Stimulated activated naive B cell treated with anti-CD40 and anti-IgM and Interleukin-4, amounts not matched to agents 10 μg/mL and 1 μg/mL and 100 μg/mL, for 72 hours (primary cell): ENCODE data around the gene LSP1.
"Not testable (repeated sequence)": the region's sequence is repeated elsewhere in the genome, so short reads cannot be mapped to it uniquely, and the experiment has no call there.

Experiments used
- ATAC-seq, 2 donors: fragments of 150-1000 bp; cut with Tn5 transposase; replicated peaks; 2 replicates each; pipeline ENCODE4 v1.10.0; 2021; ENCODE audit warnings: moderate library complexity in 1 of 2
- DNase-seq: peaks from one replicate; pipeline ENCODE4 v3.0.0; 2021
- H3K27ac Mint-ChIP-seq: one replicate; pipeline ENCODE4 v1.8.0; 2022; ENCODE audit warnings: mild to moderate bottlenecking, mixed read lengths
- H3K27me3 Mint-ChIP-seq, 2 donors: one replicate each; pipeline ENCODE4 v1.8.0; 2022; ENCODE audit warnings: mixed read lengths in 2 of 2
- H3K36me3 Mint-ChIP-seq, 2 donors: one replicate each; pipeline ENCODE4 v1.8.0; 2022; ENCODE audit warnings: mixed read lengths in 2 of 2, mild to moderate bottlenecking in 1 of 2
- H3K4me1 Mint-ChIP-seq, 2 donors: one replicate each; pipeline ENCODE4 v1.8.0; 2022; ENCODE audit warnings: mixed read lengths in 2 of 2, mild to moderate bottlenecking in 1 of 2
- H3K4me3 Mint-ChIP-seq, 2 donors: one replicate each; pipeline ENCODE4 v1.8.0; 2022; ENCODE audit warnings: mild to moderate bottlenecking in 2 of 2, mixed read lengths in 2 of 2, moderate library complexity in 1 of 2
- H3K9me3 Mint-ChIP-seq, 2 donors: one replicate each; pipeline ENCODE4 v1.8.0; 2022; ENCODE audit warnings: mixed read lengths in 2 of 2, mild to moderate bottlenecking in 1 of 2

The LSP1 gene

DNA sequence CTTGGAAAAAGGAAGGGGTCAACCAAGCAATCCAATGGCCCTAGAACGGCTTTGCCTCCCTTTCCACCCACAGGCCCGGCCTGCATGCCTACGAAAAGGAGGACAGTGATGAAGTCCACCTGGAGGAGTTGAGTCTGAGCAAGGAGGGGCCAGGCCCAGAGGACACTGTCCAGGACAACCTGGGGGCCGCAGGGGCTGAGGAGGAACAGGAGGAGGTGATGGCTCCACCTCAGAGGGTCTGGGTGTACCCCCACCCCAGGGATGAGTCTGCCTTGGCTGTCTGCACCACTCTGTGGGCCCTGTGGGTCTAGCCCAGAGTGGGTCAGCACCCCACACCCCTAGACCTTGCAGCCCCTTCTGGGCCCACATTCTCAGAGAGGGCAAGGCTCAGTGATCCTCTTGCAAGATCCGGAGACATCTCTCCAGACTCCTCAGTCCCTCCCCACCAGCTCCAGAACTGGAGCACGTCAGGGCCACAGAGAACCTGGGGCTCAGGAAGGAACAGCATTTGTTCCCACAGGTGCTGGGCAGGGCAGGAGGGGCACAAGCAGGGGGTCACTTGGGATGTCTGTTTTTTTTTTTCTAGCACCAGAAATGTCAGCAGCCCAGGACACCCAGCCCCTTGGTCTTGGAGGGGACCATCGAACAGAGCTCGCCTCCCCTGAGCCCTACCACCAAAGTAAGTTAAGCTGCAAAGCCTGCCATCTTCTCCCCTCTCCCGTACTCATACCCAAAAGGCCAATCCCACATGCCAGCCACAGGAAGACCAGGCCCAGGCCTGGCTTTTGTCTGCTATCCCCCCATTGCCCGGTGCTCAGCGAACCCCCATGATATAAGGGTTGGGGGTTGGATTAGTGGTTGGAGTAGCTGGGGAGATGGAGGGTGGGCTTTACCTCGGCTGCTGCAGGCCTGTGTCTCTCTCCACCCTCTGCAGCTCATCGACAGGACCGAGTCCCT is 30.7 kb downstream of the LSP1 start:
- peaks cover 23 to 44% of the 10 kb centered on the region in 2 donors for H3K4me1 Mint-ChIP-seq

DNA sequence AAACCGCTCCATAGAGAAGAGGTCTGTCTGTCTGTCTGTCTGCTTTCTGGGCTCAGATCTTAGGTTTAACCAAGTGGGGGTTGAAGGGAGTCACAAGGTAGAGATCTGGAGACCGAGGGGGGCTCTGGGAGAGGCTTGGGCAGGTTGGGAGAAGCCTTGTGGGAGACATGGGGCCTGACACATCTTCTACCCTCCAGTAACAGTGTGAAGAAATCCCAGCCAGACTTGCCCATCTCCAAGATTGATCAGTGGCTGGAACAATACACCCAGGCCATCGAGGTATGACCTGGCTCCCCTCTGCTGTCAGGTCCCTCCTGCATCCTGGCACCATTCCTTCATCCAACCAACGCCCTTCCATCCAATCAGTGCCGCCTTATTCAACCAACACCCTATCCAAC is 31.4 kb downstream of the LSP1 start:
- peaks cover 24 to 25% of the 10 kb centered on the region in 2 donors for H3K36me3 Mint-ChIP-seq
- H3K27ac Mint-ChIP-seq: no peak overlapping the region
- ATAC-seq: no peak
- H3K4me3 Mint-ChIP-seq: no peak overlapping the region
- peaks cover 26 to 44% of the 10 kb centered on the region in 2 donors for H3K4me1 Mint-ChIP-seq
- DNase-seq: no peak
- H3K9me3 Mint-ChIP-seq: no peaks in the 10 kb centered on the region
- no peaks in the 10 kb centered on the region for H3K27me3 Mint-ChIP-seq

More for the DNA sequence above, 30.7 kb downstream of the LSP1 start:
- H3K4me3 Mint-ChIP-seq: no peak overlapping the region
- ATAC-seq (no peak), DNase-seq (no peak)
- H3K36me3 Mint-ChIP-seq: peaks cover 20 to 21% of the 10 kb centered on the region in 2 donors
- peak overlapping the region; percentile 48 for H3K27ac Mint-ChIP-seq
- no peaks in the 10 kb centered on the region for H3K27me3 Mint-ChIP-seq
- H3K9me3 Mint-ChIP-seq: no peaks in the 10 kb centered on the region

DNA sequence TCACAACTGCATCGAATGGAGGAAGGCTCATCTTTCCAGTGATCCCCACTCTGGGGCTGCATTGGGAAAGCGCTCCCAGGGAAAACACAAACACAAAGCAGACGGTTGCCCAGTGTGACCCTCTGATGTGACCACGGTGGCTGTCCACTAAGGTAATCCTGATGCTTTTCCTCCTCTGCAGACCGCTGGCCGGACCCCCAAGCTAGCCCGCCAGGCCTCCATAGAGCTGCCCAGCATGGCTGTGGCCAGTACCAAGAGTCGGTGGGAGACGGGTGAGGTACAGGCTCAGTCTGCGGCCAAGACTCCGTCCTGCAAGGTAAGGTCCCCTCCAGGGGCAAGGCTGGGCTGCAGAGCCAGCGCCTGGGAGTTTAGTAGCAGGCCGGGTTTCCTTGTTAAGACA is 33.7 kb downstream of the LSP1 start:
- Mint-ChIP-seq H3K36me3 (peaks cover 14 to 22% of the 10 kb centered on the region in 2 donors), H3K4me1 (peaks cover 28 to 43% of the 10 kb centered on the region in 2 donors)
- not testable (repeated sequence) for H3K27me3 Mint-ChIP-seq, ATAC-seq, DNase-seq, H3K9me3 Mint-ChIP-seq, H3K4me3 Mint-ChIP-seq, H3K27ac Mint-ChIP-seq

DNA sequence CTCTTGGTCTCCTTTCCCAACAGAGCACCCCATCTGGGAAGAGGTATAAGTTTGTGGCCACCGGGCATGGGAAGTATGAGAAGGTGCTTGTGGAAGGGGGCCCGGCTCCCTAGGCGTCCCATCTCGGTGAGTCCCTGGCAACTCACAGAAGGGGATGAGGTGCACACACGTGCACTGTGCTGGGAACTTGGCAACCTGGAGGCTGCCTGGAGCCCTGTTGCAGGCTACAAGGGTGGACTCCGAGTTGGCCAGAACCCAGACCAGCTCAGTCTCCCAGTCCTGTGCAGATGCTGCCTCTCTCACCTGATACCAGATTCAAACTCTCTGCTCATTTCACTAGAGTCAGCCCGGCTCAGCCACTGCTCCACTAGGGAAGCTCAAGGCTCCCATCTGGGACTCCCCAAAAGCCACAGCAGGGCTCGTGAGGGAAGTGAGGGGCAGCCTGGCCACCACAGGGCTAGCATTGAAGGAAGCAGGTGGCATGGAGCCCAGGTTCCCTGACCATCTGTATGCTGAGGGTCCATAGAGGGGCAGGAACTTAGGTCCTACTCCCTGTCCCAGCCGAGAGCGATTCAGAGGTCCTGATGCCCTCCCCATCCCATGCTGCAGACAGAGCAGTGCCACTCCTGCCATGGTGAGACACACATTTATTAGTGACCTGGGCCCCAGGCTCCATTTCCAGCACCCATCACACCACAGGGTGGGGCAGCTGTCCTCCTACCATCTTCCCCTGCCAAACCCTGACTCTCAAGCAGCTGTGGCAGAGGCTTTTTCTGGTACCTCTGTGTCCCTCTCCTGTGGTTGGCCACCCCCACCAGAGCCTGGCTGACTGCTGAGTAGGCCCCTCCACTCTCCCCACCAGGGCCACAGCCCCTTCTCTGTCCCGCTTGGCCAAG is 34.8 kb downstream of the LSP1 start:
- no peak overlapping the region for H3K4me3 Mint-ChIP-seq
- peaks cover 3% of the 10 kb centered on the region in 2 donors for H3K9me3 Mint-ChIP-seq
- no peak overlapping the region for H3K27ac Mint-ChIP-seq
- no peak for DNase-seq
- H3K27me3 Mint-ChIP-seq: no peaks in the 10 kb centered on the region
- no peak for ATAC-seq
- H3K36me3 Mint-ChIP-seq: peaks cover 17 to 31% of the 10 kb centered on the region in 2 donors
- H3K4me1 Mint-ChIP-seq: peaks cover 28 to 41% of the 10 kb centered on the region in 2 donors

DNA sequence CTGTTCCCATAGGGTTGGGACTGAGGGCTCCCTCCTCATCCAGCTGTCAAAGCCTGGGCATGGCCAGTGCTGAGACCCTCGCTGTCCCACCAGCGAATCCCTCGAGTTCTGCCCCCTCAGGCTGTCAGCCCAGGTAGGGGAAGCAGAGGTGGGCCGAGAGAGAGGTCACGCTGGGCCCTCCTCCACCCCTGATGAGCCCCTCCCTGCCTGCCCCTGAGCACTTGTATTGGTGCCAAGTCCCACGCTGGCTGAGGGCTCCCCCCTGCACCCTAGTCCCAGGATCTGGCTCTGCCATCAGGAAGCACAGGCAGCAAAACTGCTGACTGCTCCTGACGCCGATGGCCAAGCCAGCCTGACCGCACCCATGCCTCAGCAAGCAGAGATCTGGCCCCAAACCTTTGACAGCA is 35.5 kb downstream of the LSP1 start:
- ATAC-seq: no peak
- Mint-ChIP-seq H3K4me1 (peaks cover 32 to 44% of the 10 kb centered on the region in 2 donors), H3K27ac (no peak overlapping the region), H3K4me3 (no peak overlapping the region), H3K36me3 (peaks cover 14 to 33% of the 10 kb centered on the region in 2 donors), H3K27me3 (no peaks in the 10 kb centered on the region), H3K9me3 (peaks cover 4 to 5% of the 10 kb centered on the region in 2 donors)
- DNase-seq: no peak

DNA sequence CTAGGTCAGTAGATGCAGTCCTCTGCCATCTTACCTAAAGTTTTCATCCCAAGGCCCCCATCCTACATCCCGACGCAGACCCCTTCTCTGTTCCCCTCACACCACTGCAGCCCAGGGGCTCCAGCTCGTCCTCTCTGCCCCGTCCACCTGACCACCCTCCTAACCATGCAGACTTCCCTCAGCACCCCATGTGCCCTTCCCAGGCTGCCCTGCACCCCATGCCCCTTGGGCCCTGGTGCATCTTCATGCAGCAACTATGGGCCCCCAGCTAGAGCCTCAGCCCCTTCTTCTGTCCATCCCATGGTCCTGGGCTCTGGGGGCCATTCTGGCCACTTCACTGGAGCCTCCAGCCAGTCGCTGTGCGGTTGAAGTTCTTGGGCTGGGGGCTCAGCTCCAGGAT is 35.9 kb downstream of the LSP1 start:
- Mint-ChIP-seq H3K9me3 (peaks cover 5 to 10% of the 10 kb centered on the region in 2 donors), H3K4me3 (peak overlapping the region in 1 of 2 donors; percentile 7), H3K27me3 (no peaks in the 10 kb centered on the region), H3K4me1 (peaks cover 37 to 44% of the 10 kb centered on the region in 2 donors), H3K36me3 (peaks cover 16 to 37% of the 10 kb centered on the region in 2 donors), H3K27ac (peak overlapping the region; percentile 31)
- DNase-seq: no peak
- no peak for ATAC-seq

DNA sequence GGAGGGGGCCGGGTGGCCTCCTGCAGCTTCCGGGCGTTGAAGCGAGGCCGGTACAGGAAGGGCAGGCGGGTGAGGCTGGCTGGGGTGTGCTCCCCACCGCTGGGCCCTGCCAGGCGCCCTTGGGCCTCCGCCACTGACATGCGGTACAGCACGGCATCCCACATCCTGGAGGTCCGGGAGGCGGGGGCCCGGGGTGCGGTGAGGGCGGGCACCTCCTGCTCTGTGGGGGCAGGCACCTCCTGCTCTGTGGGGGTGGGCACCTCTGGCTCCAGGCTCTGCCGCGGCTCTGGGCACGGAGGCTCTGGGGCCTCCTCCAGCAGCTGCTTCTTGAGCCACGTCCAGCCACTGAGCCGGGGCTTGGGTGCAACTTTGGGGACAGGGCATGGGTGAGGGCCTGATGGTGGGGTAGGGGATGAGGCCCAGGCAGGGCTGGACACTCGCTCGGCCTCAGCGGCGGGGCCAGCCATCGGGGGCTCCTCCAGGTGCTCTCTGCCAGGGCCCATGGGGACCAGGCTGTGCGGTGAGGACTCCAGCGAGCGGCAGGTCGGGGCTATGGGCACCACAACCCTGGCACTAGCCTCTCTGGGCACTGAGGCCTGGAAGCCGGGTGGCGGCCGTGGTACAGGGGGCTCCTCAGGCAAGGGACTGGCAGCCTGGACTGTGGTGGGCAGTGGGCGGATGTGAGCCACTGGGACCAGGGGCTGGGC is 36.5 kb downstream of the LSP1 start:
- DNase-seq: no peak
- Mint-ChIP-seq H3K9me3 (peaks cover 5 to 10% of the 10 kb centered on the region in 2 donors), H3K27me3 (no peaks in the 10 kb centered on the region), H3K36me3 (peaks cover 16 to 37% of the 10 kb centered on the region in 2 donors), H3K27ac (peak overlapping the region; percentile 31), H3K4me3 (peak overlapping the region; percentile 29 to 41), H3K4me1 (peaks cover 35 to 44% of the 10 kb centered on the region in 2 donors)
- peak; percentile 33 to 42 for ATAC-seq

DNA sequence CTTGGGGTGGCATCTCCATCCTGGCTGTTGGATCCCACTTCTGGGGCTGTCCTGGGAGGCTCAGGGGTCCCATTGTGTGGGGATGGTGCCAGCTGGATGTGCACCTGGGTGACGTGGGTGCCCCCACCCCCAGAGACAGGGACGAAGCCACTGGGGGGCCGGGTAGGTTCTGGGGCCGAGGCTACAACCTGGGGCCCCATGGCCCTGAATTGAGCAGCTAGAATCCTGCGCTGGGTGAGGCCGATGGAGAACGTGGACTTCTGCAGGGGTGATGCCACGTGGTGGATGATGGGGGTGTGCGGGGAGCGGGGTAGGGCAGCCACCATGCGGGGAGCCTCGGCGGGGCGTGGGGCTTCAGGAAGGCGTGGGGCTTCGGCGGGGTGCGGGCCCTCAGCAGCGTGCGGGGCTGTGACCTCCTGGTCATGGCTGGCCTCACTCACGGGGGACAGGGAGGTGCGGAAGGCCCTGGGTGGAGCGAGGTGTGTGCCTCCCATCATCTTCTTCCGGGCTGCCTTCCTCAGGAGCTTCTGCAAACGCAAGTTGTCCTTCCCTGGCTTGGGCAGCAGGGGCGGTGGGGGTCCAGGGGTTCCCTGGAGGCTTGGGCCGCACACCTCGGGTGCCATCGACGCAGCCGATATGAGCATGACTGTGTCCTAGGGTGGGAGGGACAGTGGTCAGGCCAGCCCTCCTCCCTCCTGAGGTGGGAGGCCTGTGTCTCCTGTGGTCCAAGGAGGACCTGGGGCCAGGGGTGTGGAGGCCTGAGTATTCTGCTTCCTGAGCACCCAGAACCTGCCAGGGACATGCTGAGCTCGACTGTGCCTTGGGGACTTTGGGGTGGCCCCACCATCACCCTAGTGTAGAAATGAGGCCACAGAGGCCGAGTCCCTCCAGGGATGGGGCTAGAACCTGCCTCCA is 37.3 kb downstream of the LSP1 start:
- ATAC-seq: peak; percentile 18 to 33
- H3K4me1 Mint-ChIP-seq: peaks cover 35 to 44% of the 10 kb centered on the region in 2 donors
- peak overlapping the region; percentile 52 for H3K27ac Mint-ChIP-seq

DNA sequence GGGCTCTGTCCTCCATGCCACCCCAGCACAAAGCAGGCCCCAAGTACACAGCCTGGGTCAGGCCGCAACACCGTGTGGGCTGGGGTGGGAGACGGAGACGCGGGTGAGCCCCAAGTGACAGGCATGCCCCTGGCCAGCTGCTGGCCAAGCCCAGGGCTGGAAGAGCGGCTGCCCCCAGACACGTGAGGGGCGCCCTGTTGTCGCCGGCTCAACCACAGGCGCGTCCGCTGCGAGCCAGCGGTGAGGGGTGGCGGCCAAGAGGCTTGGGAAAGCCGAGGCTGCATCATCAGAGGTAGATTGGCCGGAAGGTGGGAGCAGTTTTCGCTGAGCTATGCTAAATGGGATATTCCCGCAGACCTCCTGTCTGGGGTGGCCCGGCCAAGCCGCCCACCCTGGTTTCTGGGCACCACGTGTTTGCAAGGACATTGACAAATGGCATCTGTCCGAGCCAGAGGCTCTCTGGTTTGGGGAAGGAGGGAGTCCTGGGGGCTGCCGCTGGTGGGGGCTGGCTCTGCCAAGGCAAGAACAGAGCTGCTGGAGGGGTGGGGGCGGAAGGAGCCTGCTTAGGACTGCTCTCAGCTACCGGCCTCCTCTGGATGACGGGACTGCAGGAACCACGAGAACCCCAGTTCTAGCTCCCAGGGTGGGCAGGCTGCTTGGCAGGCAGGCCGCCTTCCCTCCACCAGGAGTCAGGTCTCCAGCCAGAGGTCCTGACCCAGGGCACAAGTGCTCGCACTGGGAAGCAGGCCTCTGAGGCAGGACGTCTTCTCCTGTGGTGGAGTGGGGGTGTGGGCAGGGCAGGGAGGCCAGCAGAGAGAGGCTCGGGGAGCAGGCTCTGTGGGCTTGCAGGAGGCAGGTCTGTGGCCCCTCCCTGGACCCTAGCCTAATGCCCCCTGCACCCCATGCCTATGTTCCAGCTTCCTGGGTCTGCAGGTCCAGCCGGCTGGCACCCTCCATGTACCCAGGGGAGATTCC is 38.3 kb downstream of the LSP1 start:
- DNase-seq (no peak), ATAC-seq (peak; percentile 30 to 43)
- H3K27me3 Mint-ChIP-seq: no peaks in the 10 kb centered on the region
- H3K27ac Mint-ChIP-seq: peak overlapping the region; percentile 53
- H3K4me1 Mint-ChIP-seq: peaks cover 35 to 44% of the 10 kb centered on the region in 2 donors
- H3K36me3 Mint-ChIP-seq: peaks cover 16 to 37% of the 10 kb centered on the region in 2 donors
- H3K9me3 Mint-ChIP-seq: peaks cover 5 to 10% of the 10 kb centered on the region in 2 donors
- no peak overlapping the region for H3K4me3 Mint-ChIP-seq

More for the DNA sequence above, 37.3 kb downstream of the LSP1 start:
- H3K36me3 Mint-ChIP-seq: peaks cover 16 to 37% of the 10 kb centered on the region in 2 donors
- H3K27me3 Mint-ChIP-seq: no peaks in the 10 kb centered on the region
- peak overlapping the region in 1 of 2 donors; percentile 29 for H3K4me3 Mint-ChIP-seq
- no peak for DNase-seq
- peaks cover 5 to 10% of the 10 kb centered on the region in 2 donors for H3K9me3 Mint-ChIP-seq

DNA sequence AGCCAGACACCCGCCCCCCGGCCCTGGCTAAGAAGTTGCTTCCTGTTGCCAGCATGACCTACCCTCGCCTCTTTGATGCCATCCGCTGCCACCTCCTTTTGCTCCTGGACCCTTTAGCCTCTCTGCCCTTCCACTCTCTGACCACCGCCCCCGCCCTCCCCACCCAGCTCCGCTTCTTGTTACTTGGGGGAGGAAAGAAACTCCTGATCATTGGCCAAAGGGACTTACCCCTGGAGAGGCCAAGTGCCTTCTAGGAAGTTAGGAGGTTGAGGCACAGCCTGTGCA is 38.9 kb downstream of the LSP1 start, which contains the start of gene PRR33:
Gene PRR33 (minus strand): TSS at position 65 of the 285 bp plus-strand sequence. CDS start 1,311 bp downstream, outside the sequence.
- Mint-ChIP-seq H3K9me3 (peaks cover 5 to 10% of the 10 kb centered on the region in 2 donors), H3K27me3 (no peaks in the 10 kb centered on the region), H3K27ac (peak within 1 kb of the TSS; percentile 53), H3K4me1 (peaks cover 38 to 51% of the 10 kb centered on the region in 2 donors), H3K36me3 (peaks cover 16 to 37% of the 10 kb centered on the region in 2 donors), H3K4me3 (peak within 1 kb of the TSS in 1 of 2 donors; percentile 5)
- no peak for ATAC-seq
- no peak for DNase-seq

DNA sequence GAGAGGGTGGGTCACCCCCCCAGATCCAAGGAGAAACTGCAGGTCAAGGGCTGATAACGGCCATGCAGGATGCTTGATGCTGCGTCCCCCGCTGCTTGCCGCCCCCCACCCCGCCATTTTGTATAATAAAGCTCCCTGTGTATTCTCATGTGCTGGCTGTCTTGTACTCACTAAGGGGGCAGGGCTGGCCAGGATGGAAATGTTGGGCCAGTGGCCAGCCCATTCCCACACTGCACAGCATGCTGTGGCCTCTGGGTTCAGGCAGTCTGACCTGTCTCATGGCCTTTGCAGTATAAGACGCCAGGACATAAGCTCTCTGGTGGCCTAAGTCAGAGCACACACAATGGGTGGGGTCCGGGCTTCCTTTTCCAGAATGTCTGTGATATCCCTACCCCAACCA is 39.2 kb downstream of the LSP1 start:
- Mint-ChIP-seq H3K36me3 (peaks cover 16 to 37% of the 10 kb centered on the region in 2 donors), H3K4me3 (no peak overlapping the region), H3K27me3 (no peaks in the 10 kb centered on the region), H3K9me3 (peaks cover 5 to 10% of the 10 kb centered on the region in 2 donors), H3K27ac (peak overlapping the region; percentile 40), H3K4me1 (peaks cover 40 to 54% of the 10 kb centered on the region in 2 donors)
- DNase-seq: no peak
- no peak for ATAC-seq

DNA sequence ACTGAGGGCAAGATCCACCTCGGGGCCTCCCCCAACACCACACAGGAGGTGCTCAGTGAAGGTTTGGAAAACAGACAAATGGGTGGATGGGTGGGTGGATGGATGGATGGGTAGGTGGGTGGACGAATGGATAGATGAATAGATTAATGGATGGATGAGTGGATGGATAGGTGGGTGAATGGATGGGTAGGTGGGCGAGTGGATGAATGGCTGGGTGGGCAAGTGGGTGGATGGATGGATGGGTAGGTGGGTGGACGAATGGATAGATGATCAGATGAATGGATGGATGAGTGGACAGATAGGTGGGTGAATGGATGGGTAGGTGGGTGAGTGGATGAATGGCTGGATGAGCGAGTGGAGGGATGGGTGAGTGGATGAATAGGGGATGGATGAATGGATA is 39.7 kb downstream of the LSP1 start:
- Mint-ChIP-seq H3K4me1 (peaks cover 42 to 58% of the 10 kb centered on the region in 2 donors), H3K27ac (peak overlapping the region; percentile 40), H3K27me3 (no peaks in the 10 kb centered on the region), H3K36me3 (peaks cover 16 to 34% of the 10 kb centered on the region in 2 donors), H3K4me3 (peak overlapping the region in 1 of 2 donors; percentile 5), H3K9me3 (peaks cover 5 to 10% of the 10 kb centered on the region in 2 donors)
- DNase-seq (no peak), ATAC-seq (no peak)
